Esophagus (tissue), 2 donors: ENCODE measurements around the gene MAB21L1. TPM values are rescaled to one million over a fixed set of nuclear protein-coding genes. Genes with fewer than 3 reads are reported as not detected.

Source experiments
- H3K27ac ChIP-seq, 2 donors: one replicate each; pipeline ENCODE4 v1.5.1; 2013; ENCODE audit warnings: low read depth in 2 of 2, mild to moderate bottlenecking in 2 of 2, inconsistent platforms in 1 of 2, low read length in 1 of 2, moderate library complexity in 1 of 2
- H3K27me3 ChIP-seq, 2 donors: one replicate each; pipeline ENCODE4 v1.6.1; 2013; ENCODE audit warnings: low read length in 2 of 2, control low read depth in 1 of 2, mild to moderate bottlenecking in 1 of 2; ENCODE audit not compliant: insufficient read depth in 2 of 2, control insufficient read depth in 1 of 2
- H3K36me3 ChIP-seq, 2 donors: one replicate each; pipeline ENCODE4 v1.6.1; 2013; ENCODE audit warnings: low read length in 1 of 2; ENCODE audit not compliant: control insufficient read depth in 2 of 2, insufficient read depth in 2 of 2
- H3K4me1 ChIP-seq, 2 donors: one replicate each; pipeline ENCODE4 v1.6.1; 2013; ENCODE audit warnings: low read length in 1 of 2; ENCODE audit not compliant: control insufficient read depth in 2 of 2, insufficient read depth in 2 of 2
- H3K4me3 ChIP-seq, 2 donors: one replicate each; pipeline ENCODE4 v1.5.1; 2013; ENCODE audit warnings: low read length in 2 of 2, mild to moderate bottlenecking in 2 of 2, low read depth in 1 of 2, moderate library complexity in 1 of 2
- H3K9me3 ChIP-seq, 2 donors: one replicate each; pipeline ENCODE4 v1.6.1; 2013; ENCODE audit warnings: mild to moderate bottlenecking in 2 of 2, low read depth in 1 of 2, low read length in 1 of 2, moderate library complexity in 1 of 2; ENCODE audit not compliant: control insufficient read depth in 2 of 2, insufficient read depth in 1 of 2
- WGBS, 2 donors: extraction: QIAGEN DNeasy Blood & Tissue Kit; methylation state at CpG; one replicate each; pipeline ENCODE4 v1.1.7; 2013; 5-methylcytosine and 5-hydroxymethylcytosine counted together
- polyA plus RNA-seq, 2 donors: library from polyadenylated mRNA; stranded (reverse); fragments of 200-250 nt; gene quantifications; one replicate each; pipeline ENCODE4 v1.2.3, GENCODE V29; 2013
- donor health status: healthy with polysubstance abuse.
- donor health status: Bipolar disorder and iron deficiency.

The MAB21L1 gene
- polyA plus RNA-seq, 2 donors, result 0.06 to 0.13 TPM

DNA sequence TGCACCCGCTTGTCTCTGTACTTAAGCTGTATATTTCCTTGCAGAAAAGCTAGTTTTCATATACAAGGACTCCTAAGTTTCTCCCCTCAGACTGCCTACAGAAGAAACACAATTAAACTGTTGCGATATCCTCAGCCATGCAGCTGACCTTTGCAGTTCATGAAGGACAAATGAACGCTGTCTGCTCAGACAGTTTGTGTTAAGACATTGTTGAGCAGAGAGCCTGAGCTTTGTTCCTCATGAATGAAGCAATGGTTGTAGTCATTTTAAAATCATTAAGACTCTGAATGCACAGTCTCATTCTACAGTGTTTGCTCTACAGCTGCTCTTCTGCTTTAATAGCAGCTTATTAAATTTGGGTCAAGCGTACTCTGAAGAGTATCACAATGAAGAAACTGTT is 23.2 kb upstream of the MAB21L1 start:
- WGBS, 2 donors, result 67 to 80% methylated on average over 4 of the region's 4 CpGs
- Histone ChIP-seq H3K9me3 (no peaks in the 10 kb centered on the region), H3K4me3 (no peak overlapping the region), H3K36me3 (no peaks in the 10 kb centered on the region), H3K27ac (no peak overlapping the region), H3K27me3 (no peaks in the 10 kb centered on the region), H3K4me1 (no peaks in the 10 kb centered on the region)

DNA sequence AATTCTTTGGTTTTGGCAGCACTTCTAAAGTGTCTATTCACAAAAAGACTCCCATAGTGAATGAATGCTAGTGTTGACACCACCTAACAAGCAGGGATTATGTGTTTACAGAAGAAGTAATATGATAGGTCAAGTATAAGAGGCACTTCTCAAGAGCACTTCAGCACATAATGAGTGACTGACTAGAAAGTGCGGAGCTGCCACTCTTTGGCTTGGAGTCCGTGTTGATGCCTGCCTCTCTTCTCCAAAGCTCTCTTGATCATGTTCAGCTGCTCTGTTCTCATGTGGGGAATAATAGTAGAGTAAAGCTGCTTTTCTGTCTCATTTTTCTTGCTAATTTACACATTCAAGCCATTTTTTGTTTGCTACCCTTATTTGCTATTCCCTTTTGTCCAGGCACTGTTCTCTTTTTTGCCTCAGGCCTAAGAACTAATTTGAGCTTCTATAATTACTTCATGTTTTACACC is 22.7 kb upstream of the MAB21L1 start:
- 69 to 88% methylated on average over 2 of the region's 2 CpGs for WGBS, 2 donors
- no peak overlapping the region for H3K4me3 ChIP-seq
- no peaks in the 10 kb centered on the region for H3K27me3 ChIP-seq
- no peak overlapping the region for H3K27ac ChIP-seq
- no peaks in the 10 kb centered on the region for H3K36me3 ChIP-seq
- no peaks in the 10 kb centered on the region for H3K9me3 ChIP-seq
- H3K4me1 ChIP-seq, result no peaks in the 10 kb centered on the region

DNA sequence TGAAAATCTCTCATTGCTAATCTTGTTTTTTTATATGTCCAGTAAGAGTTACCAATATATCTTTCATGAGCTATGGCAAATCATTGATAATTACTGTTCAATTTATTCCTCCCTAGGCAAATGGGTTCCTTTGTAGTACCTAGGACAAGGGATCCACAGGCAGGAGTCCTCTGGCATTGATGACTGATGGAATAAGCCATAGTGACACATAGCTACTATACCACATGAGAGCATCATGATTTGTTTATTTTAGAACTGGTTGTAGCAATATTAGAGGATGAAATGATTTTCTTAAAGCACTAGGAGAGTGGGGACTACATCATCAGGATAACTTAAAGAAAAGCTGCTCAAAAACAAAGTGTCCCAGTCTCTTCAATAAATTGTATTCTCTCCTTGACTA is 21.7 kb upstream of the MAB21L1 start:
- Histone ChIP-seq H3K27me3 (no peaks in the 10 kb centered on the region), H3K27ac (no peak overlapping the region), H3K4me1 (no peaks in the 10 kb centered on the region), H3K4me3 (no peak overlapping the region), H3K36me3 (no peaks in the 10 kb centered on the region), H3K9me3 (no peaks in the 10 kb centered on the region)

DNA sequence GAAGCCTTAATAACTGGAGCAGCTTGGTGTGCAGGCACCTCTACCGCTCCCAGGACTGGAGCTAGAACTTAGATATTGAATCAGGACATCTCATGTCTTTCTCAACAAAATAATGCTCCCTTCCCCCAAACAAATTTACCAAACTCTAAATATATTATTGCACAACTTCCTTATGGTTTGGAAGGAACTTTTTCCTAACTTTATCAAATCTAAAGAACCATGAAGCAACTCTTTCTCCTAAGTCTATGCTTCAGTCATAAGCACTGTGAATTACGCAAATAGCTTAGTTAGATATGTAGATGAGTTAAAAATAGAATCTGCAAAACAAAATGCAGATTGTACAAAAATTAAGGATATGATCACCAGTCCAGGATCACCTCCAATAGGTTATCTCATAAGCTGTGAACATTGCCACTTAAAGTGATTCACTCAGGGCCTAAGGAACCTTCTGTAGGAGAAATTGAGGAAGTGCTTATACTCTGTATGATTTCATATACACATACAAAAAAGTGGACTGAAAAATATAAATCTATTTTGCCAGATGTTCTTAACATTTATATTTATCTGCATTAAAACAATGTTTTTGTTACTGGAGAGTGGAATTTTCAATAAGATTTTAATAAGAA is 20.4 kb upstream of the MAB21L1 start:
- WGBS, 2 donors, result 83 to 84% methylated on average over 2 of the region's 2 CpGs
- no peaks in the 10 kb centered on the region for H3K36me3 ChIP-seq
- H3K4me3 ChIP-seq, result no peak overlapping the region
- H3K4me1 ChIP-seq, result no peaks in the 10 kb centered on the region
- no peaks in the 10 kb centered on the region for H3K9me3 ChIP-seq
- H3K27me3 ChIP-seq, result no peaks in the 10 kb centered on the region
- no peak overlapping the region for H3K27ac ChIP-seq

DNA sequence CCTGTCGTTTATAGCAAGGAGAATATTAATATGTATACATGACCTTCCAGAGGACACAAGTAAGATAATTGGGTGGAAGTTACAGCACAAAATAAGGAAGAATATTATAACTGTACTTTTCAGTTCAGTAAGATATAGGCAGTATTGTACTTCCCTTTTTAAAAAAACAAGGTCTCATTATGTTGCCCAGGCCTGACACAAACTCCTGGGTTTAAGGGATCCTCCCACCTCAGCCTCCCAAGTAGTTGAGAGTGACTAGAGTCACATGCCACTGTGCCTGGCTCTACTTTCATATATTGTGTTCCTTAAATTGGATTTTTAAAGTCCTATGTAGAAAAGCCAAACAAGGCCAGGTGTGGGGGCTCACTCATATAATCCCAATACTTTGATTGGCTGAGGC is 19.5 kb upstream of the MAB21L1 start:
- no peak overlapping the region for H3K27ac ChIP-seq
- no peaks in the 10 kb centered on the region for H3K27me3 ChIP-seq
- no peak overlapping the region for H3K4me3 ChIP-seq
- no peaks in the 10 kb centered on the region for H3K9me3 ChIP-seq
- WGBS, 2 donors, result 65 to 76% methylated on average over 1 of the region's 1 CpG
- H3K36me3 ChIP-seq, result no peaks in the 10 kb centered on the region
- no peaks in the 10 kb centered on the region for H3K4me1 ChIP-seq

DNA sequence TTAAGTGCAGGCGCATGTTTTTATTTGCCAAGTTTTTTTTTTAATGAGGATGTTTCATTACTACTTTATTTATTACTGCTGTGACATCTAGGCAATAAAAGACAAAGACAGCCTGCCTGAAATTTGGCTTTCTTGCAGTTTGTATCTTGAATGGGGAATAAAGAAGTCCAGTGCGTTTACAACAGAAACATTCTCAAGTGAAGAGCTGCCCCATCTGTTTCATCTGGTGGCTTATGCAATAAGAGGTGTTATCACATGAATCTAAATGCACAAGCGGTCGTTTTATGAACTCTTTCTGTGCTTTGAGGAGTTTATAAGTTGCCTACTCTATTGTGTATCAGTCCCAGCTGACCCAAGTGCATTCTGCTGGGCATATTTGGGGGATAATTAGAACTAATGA is 12.6 kb upstream of the MAB21L1 start:
- Histone ChIP-seq H3K27ac (no peak overlapping the region), H3K4me3 (no peak overlapping the region), H3K4me1 (no peaks in the 10 kb centered on the region), H3K27me3 (no peaks in the 10 kb centered on the region), H3K9me3 (no peaks in the 10 kb centered on the region), H3K36me3 (no peaks in the 10 kb centered on the region)
- WGBS, 2 donors, result 81% methylated on average over 4 of the region's 4 CpGs

DNA sequence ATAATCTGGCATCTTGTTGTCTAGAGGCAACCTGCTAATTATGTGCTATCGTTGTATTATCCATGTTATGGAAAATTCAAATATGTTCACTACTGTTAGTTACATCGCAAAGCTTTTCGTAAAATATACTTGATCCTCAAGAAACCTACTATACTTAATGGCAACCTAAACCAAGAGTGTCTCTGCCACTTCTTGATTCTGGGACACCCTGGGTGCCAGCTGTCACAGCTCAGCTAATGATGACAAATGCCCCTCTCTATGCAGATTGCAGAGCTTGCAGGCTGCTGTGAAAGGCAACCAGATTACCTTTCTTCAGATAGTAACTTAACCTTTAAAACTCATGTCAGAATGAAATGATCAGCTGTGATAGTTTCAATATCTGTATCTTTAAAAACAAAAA is 8.9 kb upstream of the MAB21L1 start:
- H3K27ac ChIP-seq, result no peak overlapping the region
- H3K36me3 ChIP-seq, result no peaks in the 10 kb centered on the region
- H3K4me1 ChIP-seq, result no peaks in the 10 kb centered on the region
- 95 to 96% methylated on average over 3 of the region's 3 CpGs for WGBS, 2 donors
- H3K9me3 ChIP-seq, result no peaks in the 10 kb centered on the region
- no peak overlapping the region for H3K4me3 ChIP-seq
- no peaks in the 10 kb centered on the region for H3K27me3 ChIP-seq

DNA sequence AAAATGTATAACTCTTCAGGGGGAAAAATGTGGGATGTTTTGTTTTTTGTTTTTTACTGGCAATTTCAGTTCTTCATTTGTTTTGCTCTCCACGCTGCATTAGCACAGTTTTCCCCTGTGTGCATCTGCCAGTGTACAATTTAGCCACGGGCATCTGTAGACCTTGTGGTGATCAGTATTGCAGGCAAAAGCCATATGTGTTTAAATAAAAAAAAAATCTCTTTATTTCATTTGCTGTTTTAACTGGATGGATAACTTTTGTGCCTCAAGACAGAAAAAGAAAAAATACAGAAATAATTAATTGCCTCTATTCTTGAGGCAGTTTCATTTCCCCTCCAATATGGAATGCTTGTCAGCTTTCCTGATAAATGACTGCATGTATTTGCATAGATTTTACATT is 7.9 kb upstream of the MAB21L1 start:
- Histone ChIP-seq H3K27ac (no peak overlapping the region), H3K27me3 (no peaks in the 10 kb centered on the region), H3K9me3 (no peaks in the 10 kb centered on the region), H3K36me3 (no peaks in the 10 kb centered on the region), H3K4me3 (no peak overlapping the region), H3K4me1 (no peaks in the 10 kb centered on the region)
- WGBS, 2 donors, result 85 to 88% methylated on average over 2 of the region's 2 CpGs

DNA sequence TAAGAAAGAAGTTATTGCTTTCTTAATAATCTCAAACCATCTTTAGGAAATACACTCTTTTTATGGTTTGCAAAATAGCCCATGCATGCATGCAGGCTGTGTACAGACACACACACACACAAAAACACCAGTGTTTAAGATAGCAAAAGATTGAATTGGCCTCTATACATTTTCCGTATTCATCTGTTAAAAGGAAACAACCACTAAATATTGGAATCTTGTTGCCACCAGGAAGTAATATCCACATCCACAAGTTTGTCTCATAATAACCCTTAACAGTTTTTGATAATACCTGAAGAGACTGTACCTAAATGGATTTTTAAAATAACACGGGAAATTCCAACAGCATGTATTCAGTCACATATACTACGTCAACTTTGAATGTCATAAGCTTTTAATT is 7.3 kb upstream of the MAB21L1 start:
- Histone ChIP-seq H3K4me3 (no peak overlapping the region), H3K4me1 (no peaks in the 10 kb centered on the region), H3K9me3 (peaks cover 0 to under 1% of the 10 kb centered on the region in 2 donors), H3K36me3 (no peaks in the 10 kb centered on the region), H3K27ac (no peak overlapping the region), H3K27me3 (no peaks in the 10 kb centered on the region)
- WGBS, 2 donors, result 93 to 96% methylated on average over 3 of the region's 3 CpGs

DNA sequence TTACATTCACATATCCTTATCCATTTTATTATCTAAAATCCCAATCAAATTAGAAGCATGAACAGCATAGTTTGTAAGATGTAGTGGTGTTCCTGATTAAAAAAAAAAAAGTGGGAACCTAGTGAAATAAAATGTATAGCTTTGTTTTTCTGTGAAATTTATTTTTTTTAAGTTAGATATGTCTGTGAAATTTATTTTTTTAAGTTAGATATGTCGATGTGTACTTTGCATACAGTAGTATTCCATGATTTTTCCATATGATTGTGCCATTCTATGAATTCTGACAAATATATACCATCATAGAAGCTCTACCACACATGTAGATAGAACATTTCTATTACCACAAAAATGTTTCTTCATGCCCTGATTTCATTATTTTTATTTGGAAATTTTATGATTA is 6.0 kb upstream of the MAB21L1 start:
- no peaks in the 10 kb centered on the region for H3K27me3 ChIP-seq
- H3K27ac ChIP-seq, result no peak overlapping the region
- H3K4me1 ChIP-seq, result peaks cover 0 to 3% of the 10 kb centered on the region in 2 donors
- 80 to 82% methylated on average over 1 of the region's 1 CpG for WGBS, 2 donors
- H3K4me3 ChIP-seq, result no peak overlapping the region
- peaks cover 0 to 3% of the 10 kb centered on the region in 2 donors for H3K9me3 ChIP-seq
- H3K36me3 ChIP-seq, result no peaks in the 10 kb centered on the region
